B cell (primary cell): ENCODE data around the gene KAZN.

Experiments
- EZH2 ChIP-seq: IDR thresholded peaks from 2 replicates; pipeline ENCODE4 v1.6.1; 2012; ENCODE audit warnings: borderline replicate concordance, low read depth, mild to moderate bottlenecking, moderate library complexity, low read length; ENCODE audit not compliant: insufficient read depth, poor library complexity, severe bottlenecking
- TF ChIP-seq, protein P1 (sequence below): fragments of 200-600 bp; IDR thresholded peaks from one replicate; pipeline ENCODE4 v1.8.0; 2022; ENCODE audit warnings: antibody characterized with exemption, mild to moderate bottlenecking

DNA sequence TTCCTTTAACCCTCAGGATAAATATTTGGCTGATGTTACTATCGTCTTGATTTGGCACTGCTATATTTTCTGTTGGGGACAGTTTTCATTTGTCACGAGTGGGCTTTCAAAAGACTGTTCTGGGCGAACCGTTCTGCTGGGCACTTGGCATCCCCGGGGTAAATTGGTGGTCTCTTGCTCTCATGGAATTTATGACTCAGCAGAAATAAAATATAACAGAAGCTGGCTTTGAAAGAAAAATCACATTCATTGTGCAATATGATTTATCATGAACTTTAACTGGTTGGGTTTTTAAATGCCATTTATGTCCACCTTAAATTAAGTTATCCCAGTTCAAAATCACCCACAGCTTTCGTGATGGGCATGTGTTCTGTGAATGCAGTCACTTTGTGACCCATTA is 147.3 kb downstream of the KAZN start:
- no peak for TF ChIP-seq EZH2
- TF ChIP-seq, protein P1, sequence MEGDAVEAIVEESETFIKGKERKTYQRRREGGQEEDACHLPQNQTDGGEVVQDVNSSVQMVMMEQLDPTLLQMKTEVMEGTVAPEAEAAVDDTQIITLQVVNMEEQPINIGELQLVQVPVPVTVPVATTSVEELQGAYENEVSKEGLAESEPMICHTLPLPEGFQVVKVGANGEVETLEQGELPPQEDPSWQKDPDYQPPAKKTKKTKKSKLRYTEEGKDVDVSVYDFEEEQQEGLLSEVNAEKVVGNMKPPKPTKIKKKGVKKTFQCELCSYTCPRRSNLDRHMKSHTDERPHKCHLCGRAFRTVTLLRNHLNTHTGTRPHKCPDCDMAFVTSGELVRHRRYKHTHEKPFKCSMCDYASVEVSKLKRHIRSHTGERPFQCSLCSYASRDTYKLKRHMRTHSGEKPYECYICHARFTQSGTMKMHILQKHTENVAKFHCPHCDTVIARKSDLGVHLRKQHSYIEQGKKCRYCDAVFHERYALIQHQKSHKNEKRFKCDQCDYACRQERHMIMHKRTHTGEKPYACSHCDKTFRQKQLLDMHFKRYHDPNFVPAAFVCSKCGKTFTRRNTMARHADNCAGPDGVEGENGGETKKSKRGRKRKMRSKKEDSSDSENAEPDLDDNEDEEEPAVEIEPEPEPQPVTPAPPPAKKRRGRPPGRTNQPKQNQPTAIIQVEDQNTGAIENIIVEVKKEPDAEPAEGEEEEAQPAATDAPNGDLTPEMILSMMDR, result no peak
